Mononuclear cell (primary cell): Measurements from ENCODE around the gene JAK1. TPM values are rescaled to one million over a fixed set of nuclear protein-coding genes. Genes with fewer than 3 reads are reported as not detected.

Experiments used
- total RNA-seq: library from RNA; depleted of rRNA; stranded (reverse); fragments of >200 nt; gene quantifications from one replicate; pipeline ENCODE4 v1.2.3, GENCODE V29; 2012

The JAK1 gene
- total RNA-seq, 1 donor = 345 TPM

Other genes starting within 250 kb of the JAK1 start
- gene RAVER2, start 221.5 kb downstream of the JAK1 start, total RNA-seq = 2.2 TPM
- gene AK4, start 181.7 kb upstream of the JAK1 start, total RNA-seq = 2.9 TPM